Activated naive CD8-positive, alpha-beta T cell (primary cell): ENCODE data around the gene FNDC4.

ENCODE experiments used
- H3K27ac Mint-ChIP-seq: one replicate; pipeline ENCODE4 v1.8.0; 2021; ENCODE audit warnings: mixed read lengths
- H3K27me3 Mint-ChIP-seq: one replicate; pipeline ENCODE4 v1.8.0; 2021; ENCODE audit warnings: mixed read lengths
- H3K36me3 Mint-ChIP-seq: one replicate; pipeline ENCODE4 v1.8.0; 2021; ENCODE audit warnings: mixed read lengths
- H3K4me1 Mint-ChIP-seq: one replicate; pipeline ENCODE4 v1.8.0; 2021; ENCODE audit warnings: low read depth, mixed read lengths
- H3K4me3 Mint-ChIP-seq: one replicate; pipeline ENCODE4 v1.8.0; 2021; ENCODE audit warnings: mild to moderate bottlenecking, mixed read lengths
- H3K9me3 Mint-ChIP-seq: one replicate; pipeline ENCODE4 v1.8.0; 2021; ENCODE audit warnings: low read depth, mixed read lengths

The FNDC4 gene

GRCh38 chr2:27453968-27454367, 41.0 kb downstream of the FNDC4 start:
- H3K9me3 Mint-ChIP-seq: no peaks in the 10 kb centered on the region
- H3K4me3 Mint-ChIP-seq: no peak overlapping the region
- H3K36me3 Mint-ChIP-seq: peaks cover 5% of the 10 kb centered on the region
- no peaks in the 10 kb centered on the region for H3K27me3 Mint-ChIP-seq
- no peaks in the 10 kb centered on the region for H3K4me1 Mint-ChIP-seq
- no peak overlapping the region for H3K27ac Mint-ChIP-seq

- peaks cover 5% of the 10 kb centered on the region for H3K36me3 Mint-ChIP-seq
- peaks cover 3% of the 10 kb centered on the region for H3K4me1 Mint-ChIP-seq
- H3K27ac Mint-ChIP-seq: no peak overlapping the region
- H3K9me3 Mint-ChIP-seq: no peaks in the 10 kb centered on the region
- H3K4me3 Mint-ChIP-seq: no peak overlapping the region
- H3K27me3 Mint-ChIP-seq: no peaks in the 10 kb centered on the region
These were observed 43.9 kb downstream of the FNDC4 start for GRCh38 chr2:27451095-27451494.

- Mint-ChIP-seq H3K9me3 (no peaks in the 10 kb centered on the region), H3K27ac (no peak overlapping the region), H3K27me3 (no peaks in the 10 kb centered on the region), H3K4me1 (peaks cover 6% of the 10 kb centered on the region), H3K36me3 (peaks cover 2% of the 10 kb centered on the region), H3K4me3 (no peak overlapping the region)
These were observed 46.6 kb downstream of the FNDC4 start for GRCh38 chr2:27448381-27448780.

GRCh38 chr2:27446057-27446456, 48.9 kb downstream of the FNDC4 start:
- peak overlapping the region; percentile 16 for H3K27ac Mint-ChIP-seq
- H3K4me1 Mint-ChIP-seq: peaks cover 6% of the 10 kb centered on the region
- H3K27me3 Mint-ChIP-seq: no peaks in the 10 kb centered on the region
- H3K36me3 Mint-ChIP-seq: peaks cover under 1% of the 10 kb centered on the region
- no peaks in the 10 kb centered on the region for H3K9me3 Mint-ChIP-seq
- no peak overlapping the region for H3K4me3 Mint-ChIP-seq

GRCh38 chr2:27445615-27446014, 49.4 kb downstream of the FNDC4 start:
- Mint-ChIP-seq H3K9me3 (no peaks in the 10 kb centered on the region), H3K4me3 (no peak overlapping the region), H3K27me3 (no peaks in the 10 kb centered on the region), H3K4me1 (peaks cover 6% of the 10 kb centered on the region), H3K27ac (peak overlapping the region; percentile 16), H3K36me3 (peaks cover under 1% of the 10 kb centered on the region)

- Mint-ChIP-seq H3K27me3 (no peaks in the 10 kb centered on the region), H3K9me3 (no peaks in the 10 kb centered on the region), H3K4me3 (no peak overlapping the region), H3K27ac (no peak overlapping the region), H3K4me1 (peaks cover 6% of the 10 kb centered on the region), H3K36me3 (peaks cover 6% of the 10 kb centered on the region)
These were observed 49.8 kb downstream of the FNDC4 start for GRCh38 chr2:27445155-27445554.

- Mint-ChIP-seq H3K4me1 (peaks cover 6% of the 10 kb centered on the region), H3K27me3 (no peaks in the 10 kb centered on the region), H3K4me3 (no peak overlapping the region), H3K36me3 (peaks cover 8% of the 10 kb centered on the region), H3K9me3 (no peaks in the 10 kb centered on the region), H3K27ac (no peak overlapping the region)
These were observed 52.1 kb downstream of the FNDC4 start for GRCh38 chr2:27442920-27443282.

GRCh38 chr2:27441958-27442919, 52.8 kb downstream of the FNDC4 start, which contains the start of gene KRTCAP3:
TSS of gene KRTCAP3 (plus strand) at chr2:27442381. CDS start at chr2:27442413, 32 bp downstream.
- H3K4me1 Mint-ChIP-seq: peaks cover 6% of the 10 kb centered on the region
- no peak within 1 kb of the TSS for H3K4me3 Mint-ChIP-seq
- no peaks in the 10 kb centered on the region for H3K27me3 Mint-ChIP-seq
- H3K9me3 Mint-ChIP-seq: no peaks in the 10 kb centered on the region
- peak within 1 kb of the TSS; percentile 25 for H3K27ac Mint-ChIP-seq
- H3K36me3 Mint-ChIP-seq: peaks cover 8% of the 10 kb centered on the region
